Measurements from ENCODE around the gene MRPS7. TPM values are rescaled to one million over a fixed set of nuclear protein-coding genes. Genes with fewer than 3 reads are reported as not detected.

MRPS7 gene
- total and polyA plus RNA-seq, 2 donors (not counting 1 experiment from before 2014, with no cell fraction given) = 44.2 to 51.5 TPM

- Histone ChIP-seq H3K9ac (ENCODE audit: insufficient read depth, low read length) (no peak overlapping the region), H4K20me1 (ENCODE audit: control insufficient read depth, extremely low read depth, insufficient read depth, low read length) (no peaks in the 10 kb centered on the region), H3K79me2 (ENCODE audit: control insufficient read depth, insufficient read depth, low read length) (no peaks in the 10 kb centered on the region), H3K27me3 (ENCODE audit: control insufficient read depth, insufficient read depth, low read length) (no peaks in the 10 kb centered on the region), H3K4me3 (replicated peaks in 1 of 4; ENCODE audit: control extremely low read depth in 1 of 4, insufficient read depth in 1 of 4, low read depth in 3 of 4, low read length in 4 of 4) (no peak overlapping the region), H3K4me2 (ENCODE audit: extremely low read depth, insufficient read depth, low read length) (no peak overlapping the region), H3K4me1 (ENCODE audit: control insufficient read depth, extremely low read depth, insufficient read depth, low read length) (no peaks in the 10 kb centered on the region), H3K9me3 (ENCODE audit: control insufficient read depth, insufficient read depth, low read depth, low read length) (no peaks in the 10 kb centered on the region), H3K36me3 (ENCODE audit: control insufficient read depth, insufficient read depth, low read length) (peaks cover 41% of the 10 kb centered on the region), H3K27ac (ENCODE audit: insufficient read depth, low read length) (no peak overlapping the region), H2AFZ (ENCODE audit: low read length) (no peak overlapping the region)
- no peak for TF ChIP-seq CTCF (conservative IDR thresholded peaks at IDR 0.05 in 1 of 2, IDR thresholded peaks at IDR 0.05 in 1 of 2; ENCODE audit: low read depth in 1 of 2, low read length in 2 of 2)
- no peak for TF ChIP-seq EZH2 (IDR thresholded peaks at IDR 0.05; ENCODE audit: low read length, missing control alignments)
- DNase-seq (ENCODE audit: low read depth in 2 of 2) = no peak
Observed at GRCh38 chr17:75232786-75233185, 28.9 kb upstream of the MRPS7 start.

- no peak overlapping the region for H2AFZ ChIP-seq (ENCODE audit: low read length)
- no peak overlapping the region for H3K4me3 ChIP-seq (replicated peaks in 1 of 4; ENCODE audit: control extremely low read depth in 1 of 4, insufficient read depth in 1 of 4, low read depth in 3 of 4, low read length in 4 of 4)
- peaks cover 3% of the 10 kb centered on the region for H3K4me1 ChIP-seq (ENCODE audit: control insufficient read depth, extremely low read depth, insufficient read depth, low read length)
- no peaks in the 10 kb centered on the region for H4K20me1 ChIP-seq (ENCODE audit: control insufficient read depth, extremely low read depth, insufficient read depth, low read length)
- H3K36me3 ChIP-seq (ENCODE audit: control insufficient read depth, insufficient read depth, low read length) = peaks cover 47% of the 10 kb centered on the region
- H3K4me2 ChIP-seq (ENCODE audit: extremely low read depth, insufficient read depth, low read length) = no peak overlapping the region
- no peaks in the 10 kb centered on the region for H3K9me3 ChIP-seq (ENCODE audit: control insufficient read depth, insufficient read depth, low read depth, low read length)
- DNase-seq (ENCODE audit: low read depth in 2 of 2) = no peak
- no peak overlapping the region for H3K9ac ChIP-seq (ENCODE audit: insufficient read depth, low read length)
- no peaks in the 10 kb centered on the region for H3K27me3 ChIP-seq (ENCODE audit: control insufficient read depth, insufficient read depth, low read length)
- no peak for TF ChIP-seq EZH2 (IDR thresholded peaks at IDR 0.05; ENCODE audit: low read length, missing control alignments)
- TF ChIP-seq CTCF (conservative IDR thresholded peaks at IDR 0.05 in 1 of 2, IDR thresholded peaks at IDR 0.05 in 1 of 2; ENCODE audit: low read depth in 1 of 2, low read length in 2 of 2) = no peak
- no peak overlapping the region for H3K27ac ChIP-seq (ENCODE audit: insufficient read depth, low read length)
- H3K79me2 ChIP-seq (ENCODE audit: control insufficient read depth, insufficient read depth, low read length) = no peaks in the 10 kb centered on the region
Observed at GRCh38 chr17:75237100-75238014, 24.3 kb upstream of the MRPS7 start.

DNA sequence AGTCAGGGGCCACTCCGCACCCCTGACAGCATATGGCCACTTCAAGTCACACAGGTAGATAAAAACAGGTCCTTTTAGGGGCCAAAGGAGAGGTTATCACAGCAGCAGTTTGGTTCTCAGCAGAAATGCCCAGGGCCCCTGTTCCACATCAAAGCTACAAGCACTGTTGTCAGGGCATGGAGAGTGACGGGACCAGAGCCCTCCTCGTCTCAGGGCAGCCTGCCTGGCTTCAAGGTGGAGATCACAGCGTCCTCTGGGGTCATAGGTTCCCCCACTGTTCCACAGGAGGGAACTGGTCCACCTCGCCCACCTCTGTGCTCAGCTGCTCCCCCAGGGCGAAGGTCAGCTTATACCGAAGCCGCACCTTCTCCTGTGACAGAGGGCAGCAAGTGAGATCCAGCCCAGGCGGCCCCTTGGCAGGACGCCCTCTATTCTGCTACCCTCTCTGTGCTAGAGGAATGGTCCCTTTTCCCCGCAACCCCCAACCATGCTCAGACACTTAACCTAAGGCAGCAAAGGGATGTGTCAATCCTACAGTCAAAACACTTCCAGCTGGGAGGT is 23.6 kb upstream of the MRPS7 start:
- Histone ChIP-seq H3K4me1 (ENCODE audit: control insufficient read depth, extremely low read depth, insufficient read depth, low read length) (peaks cover 3% of the 10 kb centered on the region), H3K79me2 (ENCODE audit: control insufficient read depth, insufficient read depth, low read length) (no peaks in the 10 kb centered on the region), H3K9ac (ENCODE audit: insufficient read depth, low read length) (no peak overlapping the region), H4K20me1 (ENCODE audit: control insufficient read depth, extremely low read depth, insufficient read depth, low read length) (no peaks in the 10 kb centered on the region), H3K4me2 (ENCODE audit: extremely low read depth, insufficient read depth, low read length) (no peak overlapping the region), H3K9me3 (ENCODE audit: control insufficient read depth, insufficient read depth, low read depth, low read length) (no peaks in the 10 kb centered on the region), H3K4me3 (replicated peaks in 1 of 4; ENCODE audit: control extremely low read depth in 1 of 4, insufficient read depth in 1 of 4, low read depth in 3 of 4, low read length in 4 of 4) (no peak overlapping the region), H3K36me3 (ENCODE audit: control insufficient read depth, insufficient read depth, low read length) (peaks cover 44% of the 10 kb centered on the region), H2AFZ (ENCODE audit: low read length) (no peak overlapping the region), H3K27me3 (ENCODE audit: control insufficient read depth, insufficient read depth, low read length) (no peaks in the 10 kb centered on the region), H3K27ac (ENCODE audit: insufficient read depth, low read length) (no peak overlapping the region)
- no peak for DNase-seq (ENCODE audit: low read depth in 2 of 2)
- TF ChIP-seq EZH2 (IDR thresholded peaks at IDR 0.05; ENCODE audit: low read length, missing control alignments) (no peak), CTCF (conservative IDR thresholded peaks at IDR 0.05 in 1 of 2, IDR thresholded peaks at IDR 0.05 in 1 of 2; ENCODE audit: low read depth in 1 of 2, low read length in 2 of 2) (no peak)

Measured in fibroblast of lung (primary cell).